HEK293 (cell line): ENCODE results near the gene PJVK.

Source experiments
- CTCF ChIA-PET: fragments of 350-600 bp; formaldehyde crosslinking; extraction: SDS; loops from one replicate; lab custom pipeline; 2021; ENCODE audit warnings: antibody characterized with exemption; lab: Yijun Ruan, JAX
- POLR2A ChIA-PET: fragments of 300-600 bp; formaldehyde crosslinking; extraction: SDS; loops from one replicate; lab custom pipeline; 2020; ENCODE audit warnings: antibody characterized with exemption, inconsistent platforms; lab: Yijun Ruan, JAX
- H3K27ac ChIP-seq: fragments of 200-500 bp; sonication (Bioruptor generic); 2 replicates; pipeline ENCODE4 v1.5.1; 2014; ENCODE audit warnings: low read depth, low read length, control low read depth, inconsistent platforms; ENCODE audit errors: extremely low read depth
- H3K36me3 ChIP-seq, 2 experiments: fragments of 200-500 bp in 1 of 2; sonication (Bioruptor generic) in 1 of 2; 1 replicate in 1 of 2; 2 replicates in 1 of 2; pipeline ENCODE4 v1.5.1; 2014 to 2017; ENCODE audit warnings: inconsistent platforms in 2 of 2, low read length in 2 of 2; ENCODE audit not compliant: control insufficient read depth in 2 of 2, insufficient read depth in 1 of 2
- H3K4me1 ChIP-seq: fragments of 200-500 bp; sonication (Bioruptor generic); 2 replicates; pipeline ENCODE4 v1.5.1; 2014; ENCODE audit warnings: mild to moderate bottlenecking, low read length, inconsistent platforms; ENCODE audit not compliant: control insufficient read depth, insufficient read depth
- H3K4me3 ChIP-seq: 2 replicates; pipeline ENCODE4 v1.5.1; 2011; ENCODE audit warnings: low read depth, mild to moderate bottlenecking, control low read depth, low read length, moderate library complexity
- H3K9me3 ChIP-seq: fragments of 200-500 bp; sonication (Bioruptor generic); 2 replicates; pipeline ENCODE4 v1.5.1; 2014; ENCODE audit warnings: low read depth, low read length, inconsistent platforms; ENCODE audit not compliant: control insufficient read depth, insufficient read depth
- KLF7 ChIP-seq: fragments of 450-650 bp; formaldehyde crosslinking; IDR thresholded peaks from 2 replicates; pipeline ENCODE4 v1.5.1; 2016; ENCODE audit warnings: missing biosample characterization, missing genetic modification characterization, borderline replicate concordance
- SCRT2 ChIP-seq: fragments of 450-650 bp; formaldehyde crosslinking; IDR thresholded peaks from 2 replicates; pipeline ENCODE4 v1.5.1; 2016; ENCODE audit warnings: missing biosample characterization, missing genetic modification characterization
- SETDB1 ChIP-seq: IDR thresholded peaks from one replicate; pipeline ENCODE4 v1.6.1; 2017; ENCODE audit warnings: mild to moderate bottlenecking, low read length, moderate library complexity, mixed read lengths; ENCODE audit not compliant: insufficient read length
- TCF7L2 ChIP-seq: IDR thresholded peaks from 2 replicates; pipeline ENCODE4 v1.6.1; 2011; ENCODE audit warnings: low read depth, mild to moderate bottlenecking, inconsistent platforms, low read length, moderate library complexity, borderline replicate concordance
- ZFHX2 ChIP-seq: fragments of 450-650 bp; formaldehyde crosslinking; conservative IDR thresholded peaks from 2 replicates; pipeline ENCODE4 v1.5.1; 2016; ENCODE audit warnings: missing biosample characterization, missing genetic modification characterization
- ZNF112 ChIP-seq: fragments of 450-650 bp; formaldehyde crosslinking; IDR thresholded peaks from 2 replicates; pipeline ENCODE4 v1.5.0; 2017; ENCODE audit warnings: missing biosample characterization, missing genetic modification characterization
- ZNF140 ChIP-seq: fragments of 450-650 bp; formaldehyde crosslinking; IDR thresholded peaks from 2 replicates; pipeline ENCODE4 v1.5.1; 2016; ENCODE audit warnings: missing biosample characterization, missing genetic modification characterization
- ZNF174 ChIP-seq: fragments of 450-650 bp; formaldehyde crosslinking; IDR thresholded peaks from 2 replicates; pipeline ENCODE4 v1.5.0; 2017; ENCODE audit warnings: missing biosample characterization, mild to moderate bottlenecking, missing genetic modification characterization
- ZNF19 ChIP-seq: fragments of 450-650 bp; formaldehyde crosslinking; IDR thresholded peaks from 2 replicates; pipeline ENCODE4; 2016; ENCODE audit warnings: missing biosample characterization, missing genetic modification characterization, low read depth
- ZNF292 ChIP-seq: fragments of 450-650 bp; formaldehyde crosslinking; IDR thresholded peaks from 2 replicates; pipeline ENCODE4 v1.5.1; 2016; ENCODE audit warnings: low read depth, missing biosample characterization, missing genetic modification characterization, borderline replicate concordance
- ZNF335 ChIP-seq: fragments of 450-650 bp; formaldehyde crosslinking; conservative IDR thresholded peaks from 2 replicates; pipeline ENCODE4 v1.5.1; 2016; ENCODE audit warnings: missing biosample characterization, missing genetic modification characterization
- ZNF394 ChIP-seq: fragments of 450-650 bp; formaldehyde crosslinking; IDR thresholded peaks from 2 replicates; pipeline ENCODE4 v1.5.1; 2016; ENCODE audit warnings: missing biosample characterization, missing genetic modification characterization, mild to moderate bottlenecking, moderate library complexity, borderline replicate concordance
- ZNF473 ChIP-seq: fragments of 450-650 bp; formaldehyde crosslinking; IDR thresholded peaks from 2 replicates; pipeline ENCODE4 v1.5.1; 2017; ENCODE audit warnings: missing biosample characterization, missing genetic modification characterization
- ZNF501 ChIP-seq: fragments of 450-650 bp; formaldehyde crosslinking; IDR thresholded peaks from 2 replicates; pipeline ENCODE4 v1.5.1; 2016; ENCODE audit warnings: missing biosample characterization, missing genetic modification characterization
- ZNF510 ChIP-seq: fragments of 450-650 bp; formaldehyde crosslinking; IDR thresholded peaks from 2 replicates; pipeline ENCODE4 v1.5.1; 2018; ENCODE audit warnings: mild to moderate bottlenecking, missing genetic modification characterization, missing biosample characterization; ENCODE audit not compliant: insufficient replicate concordance
- ZNF558 ChIP-seq: fragments of 450-650 bp; formaldehyde crosslinking; IDR thresholded peaks from 2 replicates; pipeline ENCODE4 v1.5.1; 2016; ENCODE audit warnings: missing biosample characterization, missing genetic modification characterization
- ZNF621 ChIP-seq: fragments of 450-650 bp; formaldehyde crosslinking; IDR thresholded peaks from 2 replicates; pipeline ENCODE4 v1.5.1; 2017; ENCODE audit warnings: missing biosample characterization, missing genetic modification characterization
- ZNF626 ChIP-seq: fragments of 450-650 bp; sonication (Bioruptor Pico); formaldehyde crosslinking; IDR thresholded peaks from 2 replicates; pipeline ENCODE4 v1.5.1; 2018; ENCODE audit warnings: missing biosample characterization, missing genetic modification characterization, inconsistent platforms
- ZNF660 ChIP-seq: fragments of 450-650 bp; IDR thresholded peaks from 2 replicates; pipeline ENCODE4 v1.5.1; 2018; ENCODE audit warnings: missing biosample characterization, mild to moderate bottlenecking, missing genetic modification characterization
- ZNF707 ChIP-seq: fragments of 450-650 bp; formaldehyde crosslinking; IDR thresholded peaks from 2 replicates; pipeline ENCODE4 v1.5.1; 2016; ENCODE audit warnings: missing biosample characterization, missing genetic modification characterization
- ZSCAN16 ChIP-seq: fragments of 450-650 bp; formaldehyde crosslinking; IDR thresholded peaks from 2 replicates; pipeline ENCODE4 v1.5.1; 2016; ENCODE audit warnings: missing biosample characterization, missing genetic modification characterization
- ZSCAN23 ChIP-seq: fragments of 450-650 bp; formaldehyde crosslinking; IDR thresholded peaks from 2 replicates; pipeline ENCODE4 v1.5.1; 2016; ENCODE audit warnings: missing biosample characterization, missing genetic modification characterization
- ZSCAN30 ChIP-seq: fragments of 450-650 bp; IDR thresholded peaks from 2 replicates; pipeline ENCODE4 v1.5.1; 2018; ENCODE audit warnings: missing biosample characterization, mild to moderate bottlenecking, missing genetic modification characterization, moderate library complexity
- TF ChIP-seq, protein P1 (sequence below): fragments of 450-650 bp; formaldehyde crosslinking; IDR thresholded peaks from 2 replicates; pipeline ENCODE4 v1.5.1; 2016; ENCODE audit warnings: missing biosample characterization, missing genetic modification characterization
- TF ChIP-seq, protein P2 (sequence below): fragments of 450-650 bp; formaldehyde crosslinking; IDR thresholded peaks from 2 replicates; pipeline ENCODE4 v1.5.1; 2016; ENCODE audit warnings: missing biosample characterization, missing genetic modification characterization
- TF ChIP-seq, protein P3 (sequence below): fragments of 450-650 bp; formaldehyde crosslinking; IDR thresholded peaks from 2 replicates; pipeline ENCODE4 v1.5.1; 2016; ENCODE audit warnings: missing biosample characterization, missing genetic modification characterization
- TF ChIP-seq, protein P4 (sequence below): fragments of 450-650 bp; IDR thresholded peaks from 2 replicates; pipeline ENCODE4 v1.5.1; 2018; ENCODE audit warnings: missing biosample characterization, missing genetic modification characterization
- TF ChIP-seq, protein P5 (sequence below): fragments of 450-650 bp; formaldehyde crosslinking; IDR thresholded peaks from 2 replicates; pipeline ENCODE4; 2016; ENCODE audit warnings: missing biosample characterization, missing genetic modification characterization

Gene PJVK, protein sequence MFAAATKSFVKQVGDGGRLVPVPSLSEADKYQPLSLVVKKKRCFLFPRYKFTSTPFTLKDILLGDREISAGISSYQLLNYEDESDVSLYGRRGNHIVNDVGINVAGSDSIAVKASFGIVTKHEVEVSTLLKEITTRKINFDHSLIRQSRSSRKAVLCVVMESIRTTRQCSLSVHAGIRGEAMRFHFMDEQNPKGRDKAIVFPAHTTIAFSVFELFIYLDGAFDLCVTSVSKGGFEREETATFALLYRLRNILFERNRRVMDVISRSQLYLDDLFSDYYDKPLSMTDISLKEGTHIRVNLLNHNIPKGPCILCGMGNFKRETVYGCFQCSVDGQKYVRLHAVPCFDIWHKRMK

DNA sequence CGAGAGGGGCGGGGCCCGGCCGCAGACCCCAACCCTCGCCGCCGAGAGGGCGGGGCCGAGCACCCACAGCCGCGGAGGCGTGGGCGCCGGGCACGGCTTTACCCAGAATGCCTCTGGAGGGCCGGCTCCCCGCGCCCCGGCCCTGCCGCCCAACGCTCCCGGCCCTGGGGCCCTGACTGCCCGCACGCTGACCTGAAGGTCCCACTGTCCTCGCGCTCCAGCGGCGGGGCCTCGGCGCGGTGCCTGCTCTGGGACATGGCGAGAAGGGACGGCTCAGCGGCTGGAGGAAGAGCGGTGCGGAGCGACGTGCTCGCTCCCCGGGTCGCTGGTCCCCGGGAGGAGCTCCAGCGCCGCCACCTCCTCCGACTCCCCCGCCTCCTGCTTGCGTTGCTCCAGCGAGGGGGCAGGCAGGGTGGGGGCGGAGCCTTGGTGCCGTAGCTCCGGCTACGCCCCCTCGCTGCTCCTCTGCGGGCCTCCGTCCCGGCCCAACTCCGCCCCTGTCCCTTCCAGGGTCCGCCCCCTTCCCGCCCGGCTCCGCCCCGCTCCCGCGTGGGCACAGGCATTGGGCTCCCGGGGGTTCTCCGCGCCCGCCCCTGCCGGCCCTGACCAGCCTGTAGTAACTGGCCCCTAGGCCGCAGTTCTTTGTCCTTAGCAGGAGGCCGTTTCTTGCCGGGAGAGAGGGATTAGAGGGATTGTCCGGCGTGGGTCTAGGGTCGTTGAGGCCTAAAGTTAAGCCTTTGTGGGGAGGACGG, at the start of gene PJVK, which contains the start of gene PRKRA:
PJVK (plus strand) TSS at position 605 of the 752 bp plus-strand sequence. CDS start 2,032 bp downstream, outside the sequence.
PRKRA (minus strand) TSS at position 402 of the 752 bp plus-strand sequence; CDS start at position 257, 145 bp downstream.
- no peaks in the 10 kb centered on the region for H3K9me3 ChIP-seq
- ChIA-PET POLR2A (interaction anchor here (0.6 to 2.1 kb wide), 26 partner anchors 10 to 805 kb away, joined by 3 to 33 read pairs (median 5); partner anchors contain the start of genes PDE11A, PLEKHA3 and RBM45), CTCF (interaction anchor here (0.6 to 3.3 kb wide), 3 partner anchors 23 to 85 kb away, joined by 3 to 16 read pairs (median 3); no protein-coding TSS in a partner anchor)
- H3K4me1 ChIP-seq: 0 out of 2 replicates have a peak, but pooled peaks cover 9% of the 10 kb centered on the region
- H3K4me3 ChIP-seq: peak within 1 kb of the TSS; percentile 92
- peak within 1 kb of the TSS; percentile 83 for H3K27ac ChIP-seq
- peaks cover 9 to 34% of the 10 kb centered on the region in 2 experiments for H3K36me3 ChIP-seq
- TF ChIP-seq ZFHX2 (tag by site-specific recombination) (peak; percentile 90), ZSCAN23 (no peak), ZNF19 (no peak), ZNF174 (tag by site-specific recombination) (no peak), ZNF626 (no peak), ZNF501 (tag by site-specific recombination) (peak; percentile 88), ZNF140 (no peak), ZNF394 (tag by site-specific recombination) (peak; percentile 32; the same call in 1 of the 2 replicates), ZSCAN16 (no peak), ZNF660 (tag by site-specific recombination) (0 out of 2 replicates have a peak, but pooled peaks have one; percentile 14), ZNF112 (no peak), ZNF707 (no peak), ZNF292 (tag by site-specific recombination) (no peak), ZNF335 (tag by site-specific recombination) (peak; percentile 89), KLF7 (tag by site-specific recombination) (no peak), SCRT2 (tag by site-specific recombination) (no peak), ZNF473 (tag by site-specific recombination) (no peak), ZSCAN30 (tag by site-specific recombination) (peak; percentile 90), ZNF510 (no peak), SETDB1 (no peak), ZNF558 (no peak), ZNF621 (no peak), TCF7L2 (no peak)
- TF ChIP-seq, protein P1, sequence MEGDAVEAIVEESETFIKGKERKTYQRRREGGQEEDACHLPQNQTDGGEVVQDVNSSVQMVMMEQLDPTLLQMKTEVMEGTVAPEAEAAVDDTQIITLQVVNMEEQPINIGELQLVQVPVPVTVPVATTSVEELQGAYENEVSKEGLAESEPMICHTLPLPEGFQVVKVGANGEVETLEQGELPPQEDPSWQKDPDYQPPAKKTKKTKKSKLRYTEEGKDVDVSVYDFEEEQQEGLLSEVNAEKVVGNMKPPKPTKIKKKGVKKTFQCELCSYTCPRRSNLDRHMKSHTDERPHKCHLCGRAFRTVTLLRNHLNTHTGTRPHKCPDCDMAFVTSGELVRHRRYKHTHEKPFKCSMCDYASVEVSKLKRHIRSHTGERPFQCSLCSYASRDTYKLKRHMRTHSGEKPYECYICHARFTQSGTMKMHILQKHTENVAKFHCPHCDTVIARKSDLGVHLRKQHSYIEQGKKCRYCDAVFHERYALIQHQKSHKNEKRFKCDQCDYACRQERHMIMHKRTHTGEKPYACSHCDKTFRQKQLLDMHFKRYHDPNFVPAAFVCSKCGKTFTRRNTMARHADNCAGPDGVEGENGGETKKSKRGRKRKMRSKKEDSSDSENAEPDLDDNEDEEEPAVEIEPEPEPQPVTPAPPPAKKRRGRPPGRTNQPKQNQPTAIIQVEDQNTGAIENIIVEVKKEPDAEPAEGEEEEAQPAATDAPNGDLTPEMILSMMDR (tag by site-specific recombination): peak; percentile 78
- TF ChIP-seq, protein P2, sequence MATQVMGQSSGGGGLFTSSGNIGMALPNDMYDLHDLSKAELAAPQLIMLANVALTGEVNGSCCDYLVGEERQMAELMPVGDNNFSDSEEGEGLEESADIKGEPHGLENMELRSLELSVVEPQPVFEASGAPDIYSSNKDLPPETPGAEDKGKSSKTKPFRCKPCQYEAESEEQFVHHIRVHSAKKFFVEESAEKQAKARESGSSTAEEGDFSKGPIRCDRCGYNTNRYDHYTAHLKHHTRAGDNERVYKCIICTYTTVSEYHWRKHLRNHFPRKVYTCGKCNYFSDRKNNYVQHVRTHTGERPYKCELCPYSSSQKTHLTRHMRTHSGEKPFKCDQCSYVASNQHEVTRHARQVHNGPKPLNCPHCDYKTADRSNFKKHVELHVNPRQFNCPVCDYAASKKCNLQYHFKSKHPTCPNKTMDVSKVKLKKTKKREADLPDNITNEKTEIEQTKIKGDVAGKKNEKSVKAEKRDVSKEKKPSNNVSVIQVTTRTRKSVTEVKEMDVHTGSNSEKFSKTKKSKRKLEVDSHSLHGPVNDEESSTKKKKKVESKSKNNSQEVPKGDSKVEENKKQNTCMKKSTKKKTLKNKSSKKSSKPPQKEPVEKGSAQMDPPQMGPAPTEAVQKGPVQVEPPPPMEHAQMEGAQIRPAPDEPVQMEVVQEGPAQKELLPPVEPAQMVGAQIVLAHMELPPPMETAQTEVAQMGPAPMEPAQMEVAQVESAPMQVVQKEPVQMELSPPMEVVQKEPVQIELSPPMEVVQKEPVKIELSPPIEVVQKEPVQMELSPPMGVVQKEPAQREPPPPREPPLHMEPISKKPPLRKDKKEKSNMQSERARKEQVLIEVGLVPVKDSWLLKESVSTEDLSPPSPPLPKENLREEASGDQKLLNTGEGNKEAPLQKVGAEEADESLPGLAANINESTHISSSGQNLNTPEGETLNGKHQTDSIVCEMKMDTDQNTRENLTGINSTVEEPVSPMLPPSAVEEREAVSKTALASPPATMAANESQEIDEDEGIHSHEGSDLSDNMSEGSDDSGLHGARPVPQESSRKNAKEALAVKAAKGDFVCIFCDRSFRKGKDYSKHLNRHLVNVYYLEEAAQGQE (tag by site-specific recombination): no peak
- TF ChIP-seq, protein P3, sequence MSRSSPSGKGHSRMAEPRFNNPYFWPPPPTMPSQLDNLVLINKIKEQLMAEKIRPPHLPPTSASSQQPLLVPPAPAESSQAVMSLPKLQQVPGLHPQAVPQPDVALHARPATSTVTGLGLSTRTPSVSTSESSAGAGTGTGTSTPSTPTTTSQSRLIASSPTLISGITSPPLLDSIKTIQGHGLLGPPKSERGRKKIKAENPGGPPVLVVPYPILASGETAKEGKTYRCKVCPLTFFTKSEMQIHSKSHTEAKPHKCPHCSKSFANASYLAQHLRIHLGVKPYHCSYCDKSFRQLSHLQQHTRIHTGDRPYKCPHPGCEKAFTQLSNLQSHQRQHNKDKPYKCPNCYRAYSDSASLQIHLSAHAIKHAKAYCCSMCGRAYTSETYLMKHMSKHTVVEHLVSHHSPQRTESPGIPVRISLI (tag by site-specific recombination): no peak
- TF ChIP-seq, protein P4, sequence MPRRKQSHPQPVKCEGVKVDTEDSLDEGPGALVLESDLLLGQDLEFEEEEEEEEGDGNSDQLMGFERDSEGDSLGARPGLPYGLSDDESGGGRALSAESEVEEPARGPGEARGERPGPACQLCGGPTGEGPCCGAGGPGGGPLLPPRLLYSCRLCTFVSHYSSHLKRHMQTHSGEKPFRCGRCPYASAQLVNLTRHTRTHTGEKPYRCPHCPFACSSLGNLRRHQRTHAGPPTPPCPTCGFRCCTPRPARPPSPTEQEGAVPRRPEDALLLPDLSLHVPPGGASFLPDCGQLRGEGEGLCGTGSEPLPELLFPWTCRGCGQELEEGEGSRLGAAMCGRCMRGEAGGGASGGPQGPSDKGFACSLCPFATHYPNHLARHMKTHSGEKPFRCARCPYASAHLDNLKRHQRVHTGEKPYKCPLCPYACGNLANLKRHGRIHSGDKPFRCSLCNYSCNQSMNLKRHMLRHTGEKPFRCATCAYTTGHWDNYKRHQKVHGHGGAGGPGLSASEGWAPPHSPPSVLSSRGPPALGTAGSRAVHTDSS (tag by site-specific recombination): no peak
- TF ChIP-seq, protein P5, sequence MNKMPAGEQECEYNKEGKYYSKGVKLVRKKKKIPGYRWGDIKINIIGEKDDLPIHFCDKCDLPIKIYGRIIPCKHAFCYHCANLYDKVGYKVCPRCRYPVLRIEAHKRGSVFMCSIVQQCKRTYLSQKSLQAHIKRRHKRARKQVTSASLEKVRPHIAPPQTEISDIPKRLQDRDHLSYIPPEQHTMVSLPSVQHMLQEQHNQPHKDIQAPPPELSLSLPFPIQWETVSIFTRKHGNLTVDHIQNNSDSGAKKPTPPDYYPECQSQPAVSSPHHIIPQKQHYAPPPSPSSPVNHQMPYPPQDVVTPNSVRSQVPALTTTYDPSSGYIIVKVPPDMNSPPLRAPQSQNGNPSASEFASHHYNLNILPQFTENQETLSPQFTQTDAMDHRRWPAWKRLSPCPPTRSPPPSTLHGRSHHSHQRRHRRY (tag by site-specific recombination): no peak
